Ishikawa (cell line): ENCODE measurements around the gene SLC39A10.

Experiments
- CEBPB ChIP-seq: IDR thresholded peaks from 2 replicates; pipeline ENCODE4 v1.6.1; 2012
- EGR1 ChIP-seq: IDR thresholded peaks from 2 replicates; pipeline ENCODE4 v1.6.1; 2012
- EP300 ChIP-seq: IDR thresholded peaks from 2 replicates; pipeline ENCODE4 v1.6.1; 2012; ENCODE audit warnings: borderline replicate concordance
- NFIC ChIP-seq: IDR thresholded peaks from 2 replicates; pipeline ENCODE4 v1.6.1; 2012
- RAD21 ChIP-seq: IDR thresholded peaks from 2 replicates; pipeline ENCODE4 v1.6.1; 2012; ENCODE audit warnings: low read depth
- TCF12 ChIP-seq: IDR thresholded peaks from 2 replicates; pipeline ENCODE4 v1.6.1; 2012; ENCODE audit warnings: low read depth
- ZBTB7A ChIP-seq: IDR thresholded peaks from 2 replicates; pipeline ENCODE4 v1.6.1; 2012; ENCODE audit warnings: low read depth
- TF ChIP-seq, protein P1 (sequence below): IDR thresholded peaks from 2 replicates; pipeline ENCODE4 v1.6.1; 2012
- TF ChIP-seq, protein P2 (sequence below): IDR thresholded peaks from 2 replicates; pipeline ENCODE4 v1.6.1; 2012

DNA sequence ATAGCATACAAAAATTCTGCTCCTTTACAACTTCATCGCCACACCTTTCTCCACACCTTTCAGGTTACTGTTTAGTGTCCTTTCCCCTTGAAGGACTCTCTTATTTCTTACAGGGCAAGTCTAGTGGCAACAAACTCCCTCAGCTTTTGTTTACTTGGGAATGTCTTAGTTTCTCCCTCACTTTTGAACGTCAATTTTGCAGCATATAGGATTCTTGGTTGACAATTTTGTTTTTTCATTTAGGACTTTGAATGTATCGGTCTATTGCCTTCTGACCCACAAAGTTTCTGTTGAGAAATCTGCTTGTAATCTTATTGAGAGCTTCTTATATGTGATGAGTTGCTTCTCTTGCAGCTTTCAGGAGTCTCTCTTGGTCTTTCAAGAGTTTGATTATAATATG lies 43.5 kb downstream of the SLC39A10 start:
- TF ChIP-seq ZBTB7A (no peak), NFIC (no peak), EP300 (no peak), TCF12 (no peak), CEBPB (no peak), RAD21 (no peak), EGR1 (no peak)
- TF ChIP-seq, protein P1, sequence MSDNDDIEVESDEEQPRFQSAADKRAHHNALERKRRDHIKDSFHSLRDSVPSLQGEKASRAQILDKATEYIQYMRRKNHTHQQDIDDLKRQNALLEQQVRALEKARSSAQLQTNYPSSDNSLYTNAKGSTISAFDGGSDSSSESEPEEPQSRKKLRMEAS, result no peak
- TF ChIP-seq, protein P2, sequence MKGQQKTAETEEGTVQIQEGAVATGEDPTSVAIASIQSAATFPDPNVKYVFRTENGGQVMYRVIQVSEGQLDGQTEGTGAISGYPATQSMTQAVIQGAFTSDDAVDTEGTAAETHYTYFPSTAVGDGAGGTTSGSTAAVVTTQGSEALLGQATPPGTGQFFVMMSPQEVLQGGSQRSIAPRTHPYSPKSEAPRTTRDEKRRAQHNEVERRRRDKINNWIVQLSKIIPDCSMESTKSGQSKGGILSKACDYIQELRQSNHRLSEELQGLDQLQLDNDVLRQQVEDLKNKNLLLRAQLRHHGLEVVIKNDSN, result no peak
